HG02870 (cell line): ENCODE results near the gene ARG2.

Experiments
- ATAC-seq: cut with Tn5 transposase; IDR thresholded peaks from one replicate; pipeline ENCODE4 v1.9.1; 2021; ENCODE audit warnings: mild to moderate bottlenecking, moderate library complexity; ENCODE audit not compliant: unreplicated experiment

ARG2 gene

DNA sequence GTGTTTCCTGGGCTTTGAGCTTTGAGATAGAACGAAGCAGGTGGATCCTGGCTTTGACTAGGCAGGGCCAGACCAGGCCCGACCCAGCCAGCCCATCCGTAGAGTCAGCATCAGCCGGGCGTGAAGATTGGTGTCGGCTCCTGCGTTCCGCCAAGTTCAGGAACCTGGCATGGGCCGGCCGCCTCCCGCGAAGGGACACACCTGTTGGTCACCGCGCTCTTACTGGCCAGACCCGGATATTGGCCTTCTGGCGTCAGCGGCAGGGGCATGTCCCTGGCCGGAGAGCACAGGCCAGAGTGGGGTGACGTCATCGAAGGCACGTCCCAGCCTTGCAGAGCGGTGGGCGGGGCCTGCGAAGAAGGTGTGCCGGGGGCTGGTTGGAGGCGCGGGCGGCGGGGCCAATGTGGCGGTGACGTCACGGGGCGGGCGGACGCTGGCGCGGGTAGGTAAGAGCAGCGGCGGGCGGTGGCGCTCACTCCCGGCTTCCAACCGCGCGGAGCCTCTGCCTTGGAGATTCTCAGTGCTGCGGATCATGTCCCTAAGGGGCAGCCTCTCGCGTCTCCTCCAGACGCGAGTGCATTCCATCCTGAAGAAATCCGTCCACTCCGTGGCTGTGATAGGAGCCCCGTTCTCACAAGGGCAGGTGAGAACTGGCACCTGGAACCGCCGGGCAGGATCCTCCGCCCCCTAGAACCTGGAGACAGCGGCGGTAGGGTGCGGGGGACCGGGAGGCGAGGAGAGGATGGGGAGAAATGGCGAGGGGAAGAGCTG is at the start of gene ARG2:
Gene ARG2 (plus strand): TSS at position 475 of the 771 bp plus-strand sequence. CDS start 58 bp downstream, at position 533.
- ATAC-seq: peak; percentile 96

DNA sequence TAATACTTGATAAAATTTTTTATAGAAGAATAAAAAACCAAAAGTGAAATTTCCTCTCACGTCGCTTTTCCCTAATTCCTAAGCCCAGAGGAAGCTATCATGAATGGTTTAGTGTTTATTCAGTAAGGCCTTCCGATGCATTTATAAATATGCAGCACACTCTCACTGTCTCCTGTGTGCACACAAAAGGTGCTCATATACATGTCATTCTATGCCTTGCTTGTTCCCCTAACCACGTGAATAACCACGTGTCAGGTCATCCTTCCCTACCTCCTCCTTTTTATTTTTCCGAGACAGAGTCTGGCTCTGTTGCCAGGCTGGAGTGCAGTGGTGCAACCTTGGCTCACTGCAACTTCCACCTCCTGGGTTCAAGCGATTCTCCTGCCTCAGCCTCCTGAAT is 49.3 kb upstream of the ARG2 start:
- ATAC-seq: no peak

DNA sequence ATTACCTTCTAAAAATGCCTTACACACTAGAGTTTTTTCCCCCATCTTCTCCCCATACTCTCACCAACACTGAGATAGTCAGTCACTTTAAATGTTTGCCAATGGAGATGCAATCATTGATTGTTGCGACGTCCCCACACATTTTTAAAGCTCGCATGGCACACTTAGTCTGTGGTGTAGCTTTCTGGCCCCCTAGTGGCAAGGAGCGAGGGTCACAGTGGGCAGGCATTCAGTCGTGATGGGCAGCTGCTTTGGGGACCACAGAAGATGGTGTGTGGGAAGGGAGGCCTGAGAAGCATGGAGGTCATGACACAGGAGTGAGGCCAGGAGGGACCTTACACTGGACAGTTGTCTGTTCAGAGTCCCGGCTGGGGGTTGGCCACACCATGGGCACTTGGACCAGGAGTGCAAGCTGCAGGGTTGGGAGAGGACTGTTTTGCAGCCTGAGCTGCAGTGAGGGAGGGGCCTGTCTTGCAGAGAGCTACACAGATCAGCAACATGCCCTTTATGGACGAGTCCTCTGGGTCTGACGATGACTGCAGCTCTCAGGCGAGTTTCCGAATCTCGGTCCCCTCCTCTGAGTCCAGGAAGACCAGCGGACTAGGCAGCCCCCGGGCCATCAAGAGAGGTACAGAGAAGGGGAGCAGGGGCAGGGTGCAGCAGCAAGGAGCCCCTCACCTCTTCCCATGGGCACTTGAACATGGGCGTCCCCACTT is 48.3 kb upstream of the ARG2 start:
- ATAC-seq: peak; percentile 47

DNA sequence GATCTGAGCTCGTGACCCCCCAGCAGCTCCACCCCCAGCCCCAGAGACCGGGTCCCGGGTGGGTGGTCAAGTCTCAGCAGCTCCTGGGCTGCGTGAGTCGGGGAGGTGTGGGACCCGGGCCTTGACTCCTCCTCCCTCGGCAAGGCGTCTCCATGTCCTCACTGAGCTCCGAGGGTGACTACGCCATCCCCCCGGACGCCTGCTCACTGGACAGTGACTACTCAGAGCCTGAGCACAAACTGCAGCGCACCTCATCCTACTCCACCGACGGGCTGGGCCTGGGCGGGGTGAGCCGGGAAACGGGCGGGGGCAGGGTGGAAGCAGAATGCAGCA is 47.8 kb upstream of the ARG2 start:
- ATAC-seq: no peak

DNA sequence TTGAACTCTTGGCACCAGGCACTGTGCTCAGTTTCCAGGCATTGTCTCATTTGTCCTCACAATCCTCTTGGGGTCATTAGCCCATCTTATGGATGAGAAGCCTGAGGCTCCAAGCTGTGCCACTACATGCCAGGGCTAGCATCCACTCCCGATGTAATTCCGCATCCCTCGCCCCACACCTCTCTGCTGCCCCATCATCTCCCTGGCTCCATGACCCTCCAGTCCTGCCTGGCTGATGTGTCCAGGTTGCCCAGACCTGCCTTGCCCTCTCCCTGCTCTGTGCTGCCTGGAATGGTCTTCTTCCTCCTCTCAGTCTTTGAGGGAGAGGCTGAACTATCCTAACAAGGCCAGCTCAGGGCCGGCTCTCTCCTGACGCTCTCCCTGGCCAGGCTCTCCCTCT is 47.1 kb upstream of the ARG2 start:
- no peak for ATAC-seq

DNA sequence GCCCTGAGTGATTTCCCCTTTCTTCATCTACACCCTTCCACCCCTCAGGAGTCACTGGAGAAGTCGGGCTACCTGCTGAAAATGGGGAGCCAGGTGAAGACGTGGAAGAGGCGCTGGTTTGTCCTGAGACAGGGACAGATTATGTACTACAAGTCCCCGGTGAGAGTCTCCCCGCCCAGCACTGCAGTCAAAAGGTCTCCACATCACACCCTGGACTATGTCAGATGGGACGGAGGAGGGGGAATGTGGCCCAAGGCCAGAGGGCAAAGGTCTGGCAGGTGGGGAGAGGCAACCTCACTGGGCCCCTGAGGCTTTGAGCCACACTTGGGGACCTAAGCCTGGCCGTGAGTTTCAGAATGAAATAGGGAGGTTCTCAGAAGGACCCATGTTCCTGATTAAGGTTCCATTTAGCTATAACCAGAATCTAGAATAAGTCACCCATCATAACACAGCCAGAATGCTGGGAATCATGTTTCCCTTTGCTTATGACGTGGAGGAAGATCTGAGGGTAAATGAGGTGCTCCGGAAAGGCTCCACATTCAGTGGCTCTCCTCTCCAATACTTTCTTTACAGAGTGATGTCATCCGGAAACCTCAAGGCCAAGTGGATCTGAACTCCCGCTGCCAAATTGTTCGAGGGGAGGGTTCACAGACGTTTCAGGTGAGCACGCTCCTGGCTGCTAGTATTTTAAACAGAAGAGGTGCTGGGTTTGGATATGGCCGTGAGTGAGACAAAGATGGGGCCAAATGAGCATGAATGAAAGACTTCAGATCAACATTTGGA is 46.3 kb upstream of the ARG2 start:
- ATAC-seq: no peak

DNA sequence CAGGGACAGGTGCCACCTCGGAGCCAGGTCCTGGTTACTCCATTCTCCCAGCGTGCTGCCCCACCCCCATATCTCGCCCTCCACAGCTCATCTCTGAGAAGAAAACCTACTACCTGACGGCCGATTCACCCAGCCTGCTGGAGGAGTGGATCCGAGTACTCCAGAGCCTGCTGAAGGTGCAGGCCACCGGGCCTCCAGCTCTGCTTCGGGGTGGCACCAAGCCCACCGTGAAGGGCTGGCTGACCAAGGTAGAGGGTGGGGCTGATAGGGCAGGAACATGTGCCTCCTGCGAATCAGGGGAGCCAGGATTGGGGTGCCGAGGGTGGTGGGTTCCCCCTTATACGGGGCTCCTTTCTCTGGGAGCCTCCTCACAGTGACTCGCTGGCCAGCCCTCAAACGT is 45.6 kb upstream of the ARG2 start:
- no peak for ATAC-seq

DNA sequence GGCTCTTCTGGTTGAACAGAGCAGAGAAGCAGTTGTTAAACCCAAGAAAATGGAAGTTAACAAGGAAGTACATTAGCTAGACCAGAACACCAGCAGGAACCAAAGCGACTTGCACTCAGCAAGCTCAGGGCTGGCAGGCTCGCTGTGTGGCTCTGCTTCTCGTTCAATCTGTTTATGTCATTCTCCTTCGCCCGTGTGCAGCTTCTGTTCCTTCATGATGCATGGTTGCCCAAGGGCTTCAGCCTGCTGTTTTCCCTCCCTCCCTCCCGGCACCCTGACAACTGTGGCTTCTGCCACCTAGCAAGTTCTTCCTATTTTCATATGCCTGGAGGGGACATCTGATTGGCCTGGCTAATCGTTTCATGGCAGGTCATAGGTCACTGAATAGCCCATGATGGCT is 44.9 kb upstream of the ARG2 start:
- ATAC-seq: no peak

DNA sequence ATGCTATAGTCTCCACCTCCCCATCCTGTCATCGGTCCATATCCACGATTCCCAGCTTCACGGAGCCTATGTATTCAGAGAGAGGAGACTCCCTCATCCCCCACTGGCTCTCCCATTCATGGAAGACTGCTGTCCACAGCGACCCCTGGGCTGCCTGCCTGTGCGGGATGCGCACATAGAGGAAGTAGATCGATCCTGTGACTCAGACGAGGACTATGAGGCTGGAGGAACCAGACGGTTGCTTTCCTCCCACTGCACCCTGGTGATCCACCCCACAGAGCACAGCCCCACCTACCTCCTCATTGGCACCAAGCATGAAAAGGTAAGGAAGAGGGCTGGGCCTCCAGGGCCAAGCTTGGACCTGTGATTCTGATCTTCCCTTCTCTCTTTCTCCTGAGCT is 44.0 kb upstream of the ARG2 start:
- no peak for ATAC-seq

DNA sequence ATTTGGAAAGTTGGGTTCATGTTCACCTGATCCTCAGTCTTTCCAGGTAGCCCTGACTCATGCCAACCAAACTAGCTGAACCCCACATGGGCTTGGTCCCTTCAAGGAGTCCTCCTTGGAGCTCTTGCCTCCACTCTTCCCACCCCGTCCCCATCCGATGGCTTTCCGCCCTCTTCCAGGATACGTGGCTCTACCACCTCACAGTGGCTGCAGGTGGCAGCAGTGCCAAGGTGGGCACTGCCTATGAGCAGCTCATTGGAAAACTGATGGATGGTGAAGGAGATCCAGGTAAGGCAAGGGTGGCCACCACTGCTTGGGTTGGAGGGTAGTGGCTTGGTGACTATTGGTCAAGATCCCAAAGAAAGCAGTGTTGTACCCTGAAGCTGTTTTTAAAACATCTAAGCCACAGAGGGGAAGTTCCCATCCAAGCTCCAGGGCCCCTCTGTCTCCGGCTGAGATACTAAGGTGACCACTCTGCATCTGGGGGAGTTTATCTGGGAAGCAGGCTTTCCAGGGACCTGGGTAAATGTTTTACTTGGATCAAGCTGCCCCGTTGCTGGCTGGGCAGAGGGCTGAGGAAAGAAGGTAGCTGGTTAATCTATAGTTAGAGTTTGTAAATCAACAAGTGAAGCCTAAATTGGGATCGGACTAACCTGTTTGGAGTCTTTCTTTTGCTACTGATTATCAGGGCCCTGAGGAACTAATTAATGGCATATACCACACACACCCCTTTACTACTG is 43.3 kb upstream of the ARG2 start:
- no peak for ATAC-seq

DNA sequence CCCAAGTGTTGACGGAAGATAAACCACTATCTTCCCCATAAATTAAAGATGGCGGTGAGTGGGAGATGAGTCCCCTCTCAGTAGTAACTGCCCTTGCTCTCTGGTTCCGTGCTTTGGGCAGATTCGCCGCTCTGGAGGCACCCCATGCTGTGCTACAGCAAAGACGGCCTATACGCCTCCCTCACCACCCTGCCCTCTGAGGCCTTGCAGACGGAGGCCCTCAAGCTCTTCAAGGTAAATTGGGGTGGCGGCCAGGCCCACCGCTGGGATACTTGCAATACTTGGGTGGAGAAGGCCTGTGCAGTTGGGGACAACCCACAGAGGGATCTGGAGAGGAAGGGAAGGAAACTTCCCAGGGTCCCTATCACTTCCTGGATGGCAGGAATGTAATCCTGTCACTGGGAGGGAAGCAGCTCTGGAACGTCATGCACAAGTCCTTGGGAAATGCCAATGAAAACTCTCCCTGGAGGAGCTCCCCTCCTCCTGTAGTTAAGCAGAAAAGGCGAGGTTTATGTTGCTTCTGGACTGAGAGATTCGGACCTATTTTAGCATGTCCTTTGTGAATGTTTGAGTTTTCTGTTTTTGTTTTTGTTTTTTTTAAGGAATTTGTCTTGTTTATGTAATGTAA is 42.4 kb upstream of the ARG2 start:
- ATAC-seq: no peak

DNA sequence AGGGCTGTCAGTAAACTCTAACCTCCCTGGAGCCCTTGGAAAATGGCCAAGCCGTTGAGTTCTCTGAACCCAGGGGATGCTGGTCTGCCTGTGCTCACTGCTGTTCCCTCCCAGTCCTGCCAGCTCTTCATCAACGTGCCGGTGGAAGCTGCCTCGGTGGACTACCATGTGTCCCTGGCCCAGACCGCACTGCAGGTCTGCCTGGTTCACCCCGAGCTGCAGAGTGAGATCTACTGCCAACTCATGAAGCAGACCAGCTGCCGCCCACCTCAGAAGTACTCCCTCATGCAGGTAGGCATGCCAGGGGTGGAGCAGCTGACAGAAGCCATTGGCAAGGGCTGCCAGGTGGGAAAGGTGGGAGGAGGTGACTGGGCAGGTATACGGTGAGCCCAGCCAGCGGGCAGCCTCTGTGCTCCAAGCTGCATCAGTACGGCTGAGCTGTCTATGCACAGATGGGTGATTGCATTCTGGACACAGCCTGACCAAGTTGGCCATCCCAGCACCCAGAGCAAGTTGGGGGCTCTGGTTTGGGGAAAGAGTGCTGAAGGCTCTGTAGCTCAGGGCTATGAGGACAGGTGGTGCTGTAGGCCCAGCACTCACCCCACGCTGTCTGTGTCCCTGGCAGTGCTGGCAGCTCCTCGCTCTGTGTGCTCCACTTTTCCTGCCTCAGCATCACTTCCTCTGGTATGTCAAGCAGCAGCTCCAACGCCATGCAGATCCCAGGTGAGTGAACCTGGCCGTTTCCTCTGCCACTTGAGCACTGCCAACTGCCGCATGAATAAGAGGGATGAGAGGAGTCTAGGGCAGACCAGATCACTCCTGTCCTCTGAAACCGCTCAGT is 41.6 kb upstream of the ARG2 start:
- no peak for ATAC-seq

DNA sequence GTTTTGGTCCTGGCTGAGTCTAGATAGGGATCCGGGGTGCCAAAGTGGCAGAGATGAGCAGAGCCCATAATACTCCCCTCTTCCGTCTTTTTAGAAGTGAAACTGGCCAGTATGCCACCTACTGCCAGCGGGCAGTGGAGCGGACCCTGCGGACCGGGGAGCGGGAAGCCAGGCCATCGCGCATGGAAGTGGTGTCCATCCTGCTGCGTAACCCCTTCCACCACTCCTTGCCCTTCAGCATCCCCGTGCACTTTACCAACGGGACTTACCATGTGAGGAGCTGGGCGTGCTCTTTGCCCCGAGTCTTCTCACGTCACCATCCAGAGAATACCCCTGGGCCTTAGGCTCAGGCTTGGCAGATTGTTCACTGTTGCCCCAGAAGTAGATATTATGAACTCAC is 40.7 kb upstream of the ARG2 start:
- no peak for ATAC-seq

DNA sequence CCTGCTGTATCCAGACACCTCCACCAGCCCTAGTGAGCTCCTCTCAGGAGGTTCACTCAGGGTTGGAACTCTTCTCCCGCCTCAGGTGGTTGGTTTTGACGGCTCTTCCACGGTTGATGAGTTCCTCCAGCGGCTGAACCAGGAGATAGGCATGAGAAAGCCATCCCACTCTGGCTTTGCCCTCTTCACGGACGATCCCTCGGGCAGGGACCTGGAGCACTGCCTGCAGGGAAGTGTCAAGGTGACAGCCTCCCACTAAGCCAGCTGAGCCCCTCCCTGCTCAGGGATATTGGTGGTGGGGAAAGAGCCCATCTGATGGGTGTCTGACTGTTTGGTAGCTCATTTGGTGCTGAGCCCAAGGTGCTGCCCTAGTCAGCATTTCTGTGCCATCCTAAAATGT is 40.1 kb upstream of the ARG2 start:
- no peak for ATAC-seq

DNA sequence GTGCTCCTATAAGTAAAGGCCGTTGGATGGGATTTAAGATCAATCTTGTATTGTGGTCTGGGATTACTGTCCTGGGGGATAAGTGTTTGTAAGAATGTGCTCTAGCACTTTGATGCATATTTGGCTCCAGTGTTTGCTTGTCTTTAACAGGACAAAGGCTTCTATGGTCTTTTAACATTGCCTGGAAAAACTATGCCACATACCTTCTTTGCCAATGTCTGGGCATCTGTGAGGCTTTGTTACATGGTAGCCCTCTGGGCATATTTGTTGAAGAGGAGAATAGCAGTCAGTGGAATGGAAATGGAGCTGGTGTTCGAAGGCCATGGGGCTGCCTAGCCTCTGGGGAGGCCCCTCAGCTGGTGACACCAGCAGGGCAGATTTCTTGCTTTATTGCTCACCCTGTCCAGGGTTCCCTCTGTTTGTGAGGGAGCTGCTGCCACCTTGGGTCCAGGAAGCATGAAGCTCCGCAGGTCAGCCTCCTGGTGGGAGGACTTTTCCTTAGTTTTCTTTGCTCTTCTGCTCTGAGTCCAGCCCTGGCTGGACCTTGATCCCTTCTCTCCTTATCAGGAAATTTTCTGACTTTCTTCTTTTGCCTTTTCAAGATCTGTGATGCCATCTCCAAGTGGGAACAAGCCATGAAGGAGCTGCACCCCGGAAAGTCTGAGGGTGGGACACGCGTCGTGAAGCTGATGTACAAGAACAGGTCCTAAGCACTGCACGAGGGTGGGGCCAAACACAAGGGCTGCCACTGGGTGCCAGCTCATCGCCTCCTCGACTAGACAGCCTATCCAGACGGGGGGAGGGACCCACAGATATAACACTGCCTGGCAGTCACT is 39.2 kb upstream of the ARG2 start:
- no peak for ATAC-seq

DNA sequence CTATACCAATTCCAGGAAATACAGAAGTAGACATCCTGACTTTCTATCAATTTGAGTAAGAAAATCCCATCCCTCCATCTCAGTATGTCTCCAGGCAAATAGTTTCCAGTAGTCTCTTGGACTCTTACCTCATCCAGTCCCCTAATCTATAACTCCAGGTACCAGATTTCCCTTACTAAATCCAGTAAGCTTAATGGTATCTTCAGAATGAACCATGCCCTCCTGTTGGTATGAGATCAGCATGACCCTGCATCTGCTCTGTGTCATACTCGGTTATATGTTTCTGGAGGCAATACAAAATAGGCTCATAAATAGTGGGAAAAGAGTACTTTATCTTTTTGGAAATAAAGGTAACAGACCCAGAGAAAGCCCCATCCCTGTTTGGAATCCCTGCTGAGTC is 38.1 kb upstream of the ARG2 start:
- ATAC-seq: no peak

DNA sequence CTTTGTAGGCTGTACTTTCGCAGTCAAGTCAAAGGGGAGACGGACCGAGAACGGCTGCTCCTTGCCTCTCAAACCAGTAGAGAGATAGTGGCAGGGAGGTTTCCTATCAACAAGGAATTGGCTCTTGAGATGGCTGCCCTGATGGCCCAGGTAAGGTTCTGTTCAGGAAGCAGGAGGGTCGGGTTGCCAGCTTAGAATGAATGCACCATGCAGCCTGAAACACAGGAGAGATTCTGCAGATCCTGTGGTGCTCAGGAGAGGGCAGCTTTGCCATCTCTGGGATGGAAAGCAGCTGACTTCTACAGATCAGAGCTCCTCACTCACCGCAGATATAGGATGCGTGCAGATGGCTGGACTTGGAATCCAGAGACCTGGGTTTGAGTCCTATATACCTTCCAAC is 37.7 kb upstream of the ARG2 start:
- ATAC-seq: no peak

DNA sequence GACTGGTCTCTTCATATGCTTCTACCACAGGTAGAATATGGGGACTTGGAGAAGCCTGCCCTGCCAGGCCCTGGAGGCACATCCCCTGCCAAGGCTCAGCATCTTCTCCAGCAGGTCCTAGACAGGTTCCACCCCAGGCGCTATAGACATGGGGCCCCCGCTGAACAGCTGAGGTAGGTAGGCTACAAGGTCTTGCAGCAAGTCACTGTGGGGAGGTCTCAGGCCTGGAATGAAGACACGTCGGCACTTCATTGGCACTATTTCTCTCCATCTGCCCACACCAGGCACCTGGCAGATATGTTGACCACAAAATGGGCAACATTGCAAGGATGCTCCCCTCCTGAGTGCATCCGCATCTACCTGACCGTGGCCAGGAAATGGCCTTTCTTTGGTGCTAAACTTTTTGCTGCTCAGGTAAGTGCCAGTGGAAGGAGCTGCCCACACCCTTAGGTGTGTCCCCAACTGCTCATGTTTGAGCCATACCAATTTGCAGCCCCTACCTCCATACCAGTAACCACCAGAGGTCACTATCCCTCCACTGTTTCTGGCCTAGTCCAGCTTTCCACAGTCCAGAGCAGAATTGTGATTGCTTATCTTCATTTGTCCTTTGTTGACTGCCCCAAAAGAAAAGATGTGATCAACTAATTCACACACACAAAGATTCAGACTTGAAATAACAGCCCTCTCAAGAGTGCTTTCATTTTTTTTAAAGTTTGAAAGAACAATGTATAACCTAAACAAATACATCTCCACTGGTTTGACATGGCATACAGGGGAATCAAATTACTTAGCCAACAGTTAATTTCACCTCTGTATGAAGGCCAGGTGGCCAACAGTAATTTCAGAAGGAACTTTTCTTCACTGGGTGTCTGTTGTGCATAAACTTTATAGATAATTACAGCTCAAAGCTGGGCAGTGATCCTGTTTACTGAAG is 35.7 kb upstream of the ARG2 start:
- no peak for ATAC-seq
